ENCODE data around the gene CDKAL1.

DNA sequence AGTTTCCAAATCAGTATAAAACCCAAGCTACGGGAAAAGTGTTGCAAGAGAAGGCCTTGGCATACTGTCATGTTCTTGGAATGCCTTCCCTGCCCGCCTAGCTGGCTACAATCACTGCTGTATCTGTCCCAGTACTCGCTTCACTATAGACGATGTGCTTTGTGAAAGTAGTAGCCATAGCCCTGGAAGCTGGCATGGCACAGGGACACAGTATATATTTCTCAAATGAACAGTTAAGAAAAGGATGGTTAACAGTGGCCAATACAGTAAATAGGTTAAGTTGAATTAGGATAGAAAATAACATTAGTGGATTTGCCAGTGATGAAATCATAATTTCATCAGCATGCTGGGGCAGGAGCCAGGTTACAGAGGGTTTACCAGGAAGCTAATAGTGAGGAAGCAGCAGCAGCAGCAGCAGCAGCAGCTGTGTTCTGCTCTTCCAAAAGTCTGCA, 499.3 kb downstream of the CDKAL1 start:
- TF ChIP-seq, protein P1, sequence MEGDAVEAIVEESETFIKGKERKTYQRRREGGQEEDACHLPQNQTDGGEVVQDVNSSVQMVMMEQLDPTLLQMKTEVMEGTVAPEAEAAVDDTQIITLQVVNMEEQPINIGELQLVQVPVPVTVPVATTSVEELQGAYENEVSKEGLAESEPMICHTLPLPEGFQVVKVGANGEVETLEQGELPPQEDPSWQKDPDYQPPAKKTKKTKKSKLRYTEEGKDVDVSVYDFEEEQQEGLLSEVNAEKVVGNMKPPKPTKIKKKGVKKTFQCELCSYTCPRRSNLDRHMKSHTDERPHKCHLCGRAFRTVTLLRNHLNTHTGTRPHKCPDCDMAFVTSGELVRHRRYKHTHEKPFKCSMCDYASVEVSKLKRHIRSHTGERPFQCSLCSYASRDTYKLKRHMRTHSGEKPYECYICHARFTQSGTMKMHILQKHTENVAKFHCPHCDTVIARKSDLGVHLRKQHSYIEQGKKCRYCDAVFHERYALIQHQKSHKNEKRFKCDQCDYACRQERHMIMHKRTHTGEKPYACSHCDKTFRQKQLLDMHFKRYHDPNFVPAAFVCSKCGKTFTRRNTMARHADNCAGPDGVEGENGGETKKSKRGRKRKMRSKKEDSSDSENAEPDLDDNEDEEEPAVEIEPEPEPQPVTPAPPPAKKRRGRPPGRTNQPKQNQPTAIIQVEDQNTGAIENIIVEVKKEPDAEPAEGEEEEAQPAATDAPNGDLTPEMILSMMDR (IDR thresholded peaks at IDR 0.05): no peak
- TF ChIP-seq EP300 (IDR thresholded peaks at IDR 0.05): no peak
- TF ChIP-seq POLR2A (IDR thresholded peaks at IDR 0.05; ENCODE audit: low read depth): no peak

Measured in esophagus muscularis mucosa (tissue), 4 donors.